ENCODE results near the gene GNAL.

- TF ChIP-seq, protein P1, sequence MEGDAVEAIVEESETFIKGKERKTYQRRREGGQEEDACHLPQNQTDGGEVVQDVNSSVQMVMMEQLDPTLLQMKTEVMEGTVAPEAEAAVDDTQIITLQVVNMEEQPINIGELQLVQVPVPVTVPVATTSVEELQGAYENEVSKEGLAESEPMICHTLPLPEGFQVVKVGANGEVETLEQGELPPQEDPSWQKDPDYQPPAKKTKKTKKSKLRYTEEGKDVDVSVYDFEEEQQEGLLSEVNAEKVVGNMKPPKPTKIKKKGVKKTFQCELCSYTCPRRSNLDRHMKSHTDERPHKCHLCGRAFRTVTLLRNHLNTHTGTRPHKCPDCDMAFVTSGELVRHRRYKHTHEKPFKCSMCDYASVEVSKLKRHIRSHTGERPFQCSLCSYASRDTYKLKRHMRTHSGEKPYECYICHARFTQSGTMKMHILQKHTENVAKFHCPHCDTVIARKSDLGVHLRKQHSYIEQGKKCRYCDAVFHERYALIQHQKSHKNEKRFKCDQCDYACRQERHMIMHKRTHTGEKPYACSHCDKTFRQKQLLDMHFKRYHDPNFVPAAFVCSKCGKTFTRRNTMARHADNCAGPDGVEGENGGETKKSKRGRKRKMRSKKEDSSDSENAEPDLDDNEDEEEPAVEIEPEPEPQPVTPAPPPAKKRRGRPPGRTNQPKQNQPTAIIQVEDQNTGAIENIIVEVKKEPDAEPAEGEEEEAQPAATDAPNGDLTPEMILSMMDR (IDR thresholded peaks at IDR 0.05; ENCODE audit: low read depth, low read length), result no peak
- TF ChIP-seq POLR2A (IDR thresholded peaks at IDR 0.05; ENCODE audit: extremely low read depth, insufficient read length) (no peak), MYC (IDR thresholded peaks at IDR 0.05; ENCODE audit: low read depth, low read length) (no peak)
- TF ChIP-seq, protein P2, sequence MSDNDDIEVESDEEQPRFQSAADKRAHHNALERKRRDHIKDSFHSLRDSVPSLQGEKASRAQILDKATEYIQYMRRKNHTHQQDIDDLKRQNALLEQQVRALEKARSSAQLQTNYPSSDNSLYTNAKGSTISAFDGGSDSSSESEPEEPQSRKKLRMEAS (IDR thresholded peaks at IDR 0.05; ENCODE audit: low read depth, low read length), result no peak
These were observed 853 bp downstream of the GNAL start for GRCh38 chr18:11689669-11690565.

Measured in NB4 (cell line).